Stimulated activated CD8-positive, alpha-beta memory T cell treated with anti-CD3 and anti-CD28 coated beads, Interleukin-15, amount 100 ng/mL, for 24 hours (primary cell): Measurements from ENCODE around the gene LHX6.

ENCODE experiments used
- DNase-seq: peaks from one replicate; pipeline ENCODE4 v3.0.0-alpha.2; 2020; ENCODE audit warnings: low read depth

LHX6 gene

DNA sequence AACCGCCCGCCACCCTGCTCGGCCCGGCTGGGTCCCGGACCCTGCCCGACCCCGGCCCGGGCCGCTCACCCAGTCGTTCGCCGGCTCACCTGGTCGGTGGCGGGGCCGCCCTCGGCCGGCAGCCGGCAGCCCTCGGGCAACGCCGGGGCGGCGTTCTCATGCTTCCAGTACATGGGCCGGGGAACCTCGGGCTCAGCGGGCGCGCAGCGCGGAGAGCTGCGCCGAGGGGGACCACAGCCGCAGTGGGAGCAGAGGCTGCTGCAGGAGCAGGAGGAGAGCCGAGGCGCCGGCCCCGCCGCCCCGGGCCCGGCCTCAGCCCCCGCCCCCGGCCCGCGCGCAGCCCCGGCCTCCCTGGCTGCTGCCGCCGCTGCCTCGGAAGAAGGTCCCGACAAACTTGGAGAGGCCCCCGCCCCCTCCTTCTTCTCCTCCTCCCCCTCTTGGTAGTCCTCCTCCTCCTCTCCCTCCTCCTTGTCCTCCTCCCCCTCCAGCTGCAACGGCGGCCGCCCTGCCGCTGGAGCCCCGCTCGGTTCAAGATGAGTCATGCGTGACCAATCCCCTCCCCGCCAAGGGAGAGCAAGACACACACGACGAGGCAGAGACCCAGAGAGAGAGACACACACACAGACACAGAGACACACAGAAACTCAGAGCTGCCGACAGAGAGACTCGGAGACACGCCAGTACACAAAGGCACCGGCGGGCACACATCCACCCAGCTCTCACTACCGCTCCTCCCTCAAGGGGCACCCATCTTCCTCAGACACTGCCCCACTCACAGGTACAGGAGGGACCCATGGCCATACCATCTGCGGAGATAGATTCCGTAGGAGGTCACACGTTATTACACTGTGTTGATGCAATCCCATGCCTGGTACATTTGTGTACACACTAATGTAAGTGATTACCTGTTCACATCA, at the start of gene LHX6:
LHX6 (minus strand) TSS at position 390 of the 917 bp plus-strand sequence; CDS start at position 173, 217 bp downstream.
- no peak for DNase-seq

DNA sequence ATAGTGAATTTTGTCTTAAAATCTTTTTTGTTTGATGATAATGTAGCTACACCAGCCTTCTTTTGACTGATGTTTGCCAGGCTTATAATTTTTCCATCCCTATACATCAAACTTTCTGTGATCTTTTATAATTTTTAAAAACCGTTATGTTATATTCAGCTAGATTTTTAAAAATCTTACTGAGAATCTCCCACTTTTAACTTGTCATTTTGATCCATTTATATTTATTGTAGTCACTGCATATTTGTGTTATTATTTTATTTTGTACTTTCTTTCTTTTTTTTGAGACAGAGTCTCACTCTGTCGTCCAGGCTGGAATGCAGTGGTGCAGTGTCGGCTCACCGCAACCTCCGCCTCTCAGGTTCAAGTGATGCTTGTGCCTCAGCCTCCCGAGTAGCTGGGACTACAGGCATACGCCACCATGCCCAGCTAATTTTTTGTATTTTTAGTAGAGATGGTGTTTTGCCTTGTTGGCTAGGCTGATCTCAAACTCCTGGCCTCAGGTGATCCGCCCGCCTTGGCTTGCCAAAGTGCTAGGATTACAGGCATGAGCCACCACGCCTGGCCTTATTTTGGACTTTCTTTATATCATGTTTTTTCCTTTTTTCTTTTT, 48.6 kb upstream of the LHX6 start:
- DNase-seq, result no peak

DNA sequence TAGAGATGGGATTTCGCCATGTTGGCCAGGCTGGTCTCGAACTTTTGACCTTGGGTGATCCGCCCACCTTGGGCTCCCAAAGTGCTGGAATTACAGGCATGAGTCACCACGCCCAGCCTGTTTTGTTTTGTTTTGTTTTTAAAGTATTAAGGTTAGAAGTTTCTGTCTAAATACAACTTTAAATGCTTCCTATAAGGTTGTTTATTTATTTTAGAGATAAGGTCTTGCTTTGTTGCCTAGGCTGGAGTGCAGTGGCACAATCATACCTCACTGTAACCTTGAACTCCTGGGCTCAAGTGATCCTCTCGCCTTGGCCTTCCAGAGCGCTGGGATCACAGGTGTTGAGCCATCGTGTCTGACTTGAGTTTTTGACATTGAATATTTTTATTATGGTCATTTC, 47.3 kb upstream of the LHX6 start:
- DNase-seq, result no peak

DNA sequence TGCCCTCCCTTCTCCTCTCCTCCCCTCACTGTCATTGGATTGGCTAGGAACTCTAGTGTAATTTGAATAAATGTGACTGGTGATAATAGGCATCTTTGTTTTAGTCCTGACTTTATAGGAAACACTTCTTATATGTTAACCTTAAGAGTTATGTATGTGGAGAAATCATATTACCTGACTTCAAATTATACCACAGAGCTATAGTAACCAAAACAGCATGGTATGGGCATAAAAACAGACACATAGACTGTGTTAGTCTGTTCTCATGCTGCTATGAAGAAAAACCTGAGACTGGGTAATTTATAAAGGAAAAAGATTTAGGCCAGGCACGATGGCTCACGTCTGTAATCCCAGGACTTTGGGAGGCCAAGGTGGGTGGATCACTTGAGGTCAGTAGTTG, 45.3 kb upstream of the LHX6 start:
- no peak for DNase-seq

DNA sequence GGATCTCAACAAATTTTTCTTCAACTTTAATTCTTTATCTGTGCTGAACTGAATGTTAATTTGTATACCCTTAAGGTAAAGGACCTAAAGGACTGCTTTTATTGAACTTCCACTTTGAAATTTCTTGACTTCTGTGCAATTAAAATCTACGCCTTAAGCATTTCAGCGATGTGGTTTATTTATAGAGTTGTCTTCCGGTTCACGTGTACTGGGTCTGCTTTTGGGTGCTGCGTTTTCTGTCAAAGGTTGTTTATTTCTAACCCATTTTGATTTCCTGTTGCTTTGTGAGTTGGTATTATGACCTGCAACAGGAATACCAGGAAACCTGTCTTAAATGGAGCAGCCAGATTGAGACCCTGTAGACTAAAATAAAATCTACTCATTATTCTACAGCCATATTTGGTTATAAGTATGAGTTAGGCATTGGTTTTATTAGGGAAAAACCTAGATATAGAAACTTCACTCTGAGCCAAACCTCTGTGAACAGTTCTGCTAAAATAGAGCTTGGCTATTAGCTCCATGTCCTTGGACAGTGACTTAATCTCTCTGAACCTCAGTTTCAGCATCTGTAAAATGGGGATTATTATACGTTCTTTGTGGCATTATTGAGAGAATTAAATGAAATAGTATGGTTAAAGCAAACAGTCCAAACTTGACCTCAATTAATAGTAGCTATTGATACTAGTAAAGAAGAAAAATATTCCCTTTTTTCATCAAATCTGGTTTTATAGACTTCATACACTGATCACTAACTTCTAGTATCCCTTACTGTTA, 39.5 kb upstream of the LHX6 start:
- no peak for DNase-seq

DNA sequence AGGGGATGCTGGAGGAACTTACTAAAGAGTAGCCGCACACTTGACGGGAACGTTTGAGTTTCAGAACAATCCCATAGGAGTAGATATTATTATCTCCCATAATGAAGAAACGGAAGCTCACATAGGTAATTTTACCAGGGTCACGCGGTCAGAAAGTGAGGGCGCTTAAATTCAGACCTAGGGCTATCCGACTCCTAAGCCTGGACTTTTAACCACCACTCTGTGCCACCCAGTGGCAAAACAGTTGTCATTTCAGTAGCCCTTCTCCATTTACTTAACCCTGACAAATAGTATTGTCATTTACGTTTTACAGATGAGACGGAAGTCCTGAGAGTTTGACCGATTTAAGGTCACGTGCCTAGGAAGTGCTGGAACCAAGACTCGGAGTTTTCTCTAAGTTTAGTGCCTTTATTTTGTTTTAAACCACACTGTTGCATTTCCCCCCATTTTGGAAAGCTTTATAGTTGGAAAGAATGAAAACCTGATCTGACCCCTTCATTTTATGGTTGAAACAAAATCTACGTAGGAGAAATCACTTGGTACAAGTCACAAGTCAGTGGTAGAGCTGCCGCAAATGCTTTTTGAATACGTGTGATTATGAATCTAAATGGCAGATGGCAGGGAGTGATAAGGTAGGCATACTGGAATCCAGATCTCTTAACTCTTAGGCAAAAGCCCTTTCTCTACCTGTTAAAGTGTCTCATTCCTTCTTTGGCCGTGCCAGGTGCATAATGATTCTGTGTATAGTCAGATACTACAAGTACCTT, 36.6 kb upstream of the LHX6 start:
- peak; percentile 5 for DNase-seq

DNA sequence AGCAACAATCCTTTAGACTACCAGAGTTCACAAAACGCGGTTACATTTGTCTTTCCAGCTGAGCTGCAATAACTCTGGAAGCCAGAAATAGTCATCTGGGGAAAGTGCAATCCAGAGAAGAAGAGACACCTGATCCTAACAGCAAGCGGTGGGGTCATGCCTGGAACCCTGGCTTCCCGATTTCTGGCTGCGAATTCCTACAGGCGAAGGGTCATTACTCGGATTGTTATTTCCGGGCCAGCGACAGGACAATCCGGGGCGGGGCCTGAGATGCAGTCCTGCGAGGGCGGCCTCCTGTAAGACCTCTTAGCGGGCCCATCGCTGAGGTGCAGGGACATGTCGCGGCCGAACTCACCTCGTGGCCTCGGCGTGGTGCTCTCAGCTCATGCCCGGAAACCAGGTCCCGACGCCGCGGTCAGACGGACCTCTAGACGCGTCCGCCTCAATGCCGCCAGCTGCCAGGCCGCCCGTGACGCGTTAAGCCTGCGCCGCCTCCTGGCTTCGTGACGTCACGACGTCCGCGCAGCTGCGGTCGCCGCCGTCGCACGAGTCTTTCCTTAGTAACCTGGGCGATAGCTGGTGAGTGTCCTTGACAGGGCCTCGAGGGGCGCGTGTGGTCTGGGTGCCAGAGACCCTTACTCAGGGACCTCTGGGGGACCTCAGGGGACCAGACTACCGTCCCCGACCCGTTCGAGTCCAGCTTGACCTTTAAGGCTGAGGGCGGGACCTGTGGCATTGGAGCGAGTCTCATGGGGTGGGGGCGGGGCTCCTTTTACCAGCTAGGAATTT, 35.8 kb upstream of the LHX6 start, which contains the start of the genes MRRF and RBM18:
MRRF (plus strand) TSS at position 523 of the 789 bp plus-strand sequence. CDS start 6,010 bp downstream, outside the sequence.
RBM18 (minus strand) TSS at position 481 of the 789 bp plus-strand sequence. CDS start 3,348 bp downstream, outside the sequence.
- peak; percentile 91 for DNase-seq

DNA sequence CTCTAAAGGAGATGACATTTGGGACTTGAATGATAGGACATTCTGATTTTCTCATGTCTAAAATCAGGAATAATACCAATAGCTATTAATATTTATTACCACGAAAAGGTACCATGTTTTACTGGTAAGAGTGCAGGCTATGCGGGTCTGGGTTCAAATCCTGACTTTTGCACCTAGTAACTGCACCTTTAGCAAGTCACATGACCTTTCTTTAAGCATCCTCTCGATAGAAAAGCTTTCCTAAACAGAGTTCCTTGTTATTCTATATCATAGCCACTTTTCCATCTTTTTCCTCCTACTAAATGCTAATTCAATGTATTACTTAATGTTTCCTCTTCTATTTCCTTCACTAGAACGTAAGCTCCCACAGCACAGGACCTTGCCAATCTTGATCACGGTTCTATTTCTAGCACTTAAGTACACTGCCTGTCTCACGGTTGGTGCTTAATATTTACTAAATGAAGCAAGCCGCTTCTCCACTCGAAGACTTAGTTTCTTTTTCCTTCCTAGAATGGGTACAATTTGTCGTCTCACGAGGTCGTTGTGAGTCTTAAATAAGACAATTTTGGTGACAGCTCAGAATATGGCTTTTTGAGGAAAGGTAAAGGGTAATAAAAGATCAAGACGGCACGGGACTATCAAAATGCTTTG, 35.1 kb upstream of the LHX6 start:
- DNase-seq, result no peak

DNA sequence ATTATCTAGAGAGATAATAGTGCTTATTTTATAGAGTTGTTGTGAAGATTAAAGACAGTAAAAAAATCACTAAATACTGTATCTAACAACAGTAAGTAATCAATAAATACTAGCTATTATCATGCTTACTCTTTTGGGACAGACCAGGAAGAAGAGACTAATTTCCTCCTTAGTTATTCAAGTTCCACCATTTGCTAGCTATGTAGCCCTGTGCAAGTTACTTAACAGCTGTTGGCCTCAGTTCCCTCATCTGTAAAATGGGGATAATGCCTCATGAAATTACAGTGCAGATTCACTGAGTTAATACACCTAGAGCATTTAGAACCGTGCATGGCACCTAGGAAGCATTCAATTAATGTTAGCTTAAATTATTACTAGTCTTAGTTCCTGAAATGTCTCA, 33.3 kb upstream of the LHX6 start:
- DNase-seq, result no peak

DNA sequence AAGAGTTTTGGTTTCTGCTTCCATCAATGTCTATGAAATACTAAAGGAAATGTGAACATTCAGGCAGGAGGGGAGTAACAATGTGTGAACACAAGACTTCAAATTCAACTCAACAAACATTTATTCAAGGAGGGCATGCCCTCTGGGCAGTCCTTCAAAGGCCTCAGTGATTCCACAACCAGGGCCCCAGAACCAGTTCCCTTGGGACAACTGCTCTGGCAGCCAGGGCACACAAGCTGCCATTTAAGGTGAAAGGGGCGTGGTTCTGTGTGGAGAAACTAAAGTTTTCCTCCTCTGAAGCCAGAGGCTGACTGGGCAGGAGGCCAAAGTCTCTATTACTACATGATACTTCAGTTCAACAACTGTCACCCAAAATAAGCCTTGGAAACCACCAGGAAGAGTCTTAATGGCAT, 32.7 kb upstream of the LHX6 start:
- DNase-seq, result no peak

DNA sequence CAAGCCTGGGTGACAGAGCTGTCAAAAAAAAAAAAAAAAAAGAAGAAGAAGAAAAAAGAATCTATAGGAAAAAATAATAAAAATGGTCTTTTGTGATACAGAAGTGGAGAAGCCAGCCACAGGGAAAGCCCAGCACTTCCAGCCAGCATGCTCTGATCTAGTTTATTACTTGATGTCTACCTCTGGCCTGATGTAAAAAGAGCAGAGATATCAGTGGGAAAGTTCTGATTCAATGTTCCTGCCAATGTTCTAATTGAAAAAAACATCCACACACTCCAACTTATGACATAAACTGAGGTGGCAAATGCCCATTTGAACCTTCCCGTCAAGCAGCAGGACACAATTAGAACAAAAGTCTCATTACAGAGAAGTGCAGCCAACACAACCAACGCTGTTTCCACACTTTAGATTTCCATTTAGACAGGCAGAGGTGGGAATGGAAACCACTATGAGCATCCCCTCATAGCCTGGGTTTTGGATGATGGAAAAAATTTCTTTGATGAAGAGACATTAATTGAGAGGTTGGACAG, 30.2 kb upstream of the LHX6 start:
- DNase-seq, result no peak

DNA sequence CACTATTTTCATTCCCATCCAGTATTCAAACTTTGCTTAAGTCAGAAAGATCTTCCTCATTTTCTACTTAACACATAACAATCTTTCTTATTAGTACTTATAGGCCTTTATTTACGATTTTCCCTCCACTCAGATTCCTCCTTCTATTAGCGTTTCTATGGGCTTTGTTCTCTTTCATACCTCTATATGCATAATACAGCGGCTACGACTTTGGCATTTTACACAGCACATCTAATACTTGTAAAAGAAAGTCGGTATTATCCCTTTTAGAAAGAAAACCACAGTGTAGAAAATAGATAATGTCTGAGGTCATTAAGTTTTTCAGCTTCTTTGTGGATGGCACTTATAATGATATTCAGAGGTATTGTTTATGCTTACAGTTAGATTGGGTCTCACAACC, 27.4 kb upstream of the LHX6 start:
- DNase-seq, result no peak

DNA sequence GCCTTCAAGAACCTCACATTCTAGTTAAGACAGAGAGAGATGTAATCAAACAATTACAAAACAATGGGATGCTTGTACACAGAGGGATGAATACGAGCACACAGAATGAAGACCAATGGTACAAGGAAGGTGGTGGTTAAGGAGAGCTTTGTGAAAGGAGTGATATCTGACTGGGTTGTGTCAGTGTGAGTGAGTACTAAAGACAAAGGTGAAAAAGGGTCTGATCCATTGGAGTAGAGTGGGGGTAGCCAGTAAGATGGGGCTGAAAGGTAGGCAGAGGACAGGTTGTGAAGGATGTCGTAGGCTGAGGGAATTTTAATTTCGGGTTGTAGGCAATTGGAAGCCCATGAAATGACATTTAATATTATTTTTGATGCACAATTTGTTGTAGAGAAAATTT, 26.0 kb upstream of the LHX6 start:
- no peak for DNase-seq

DNA sequence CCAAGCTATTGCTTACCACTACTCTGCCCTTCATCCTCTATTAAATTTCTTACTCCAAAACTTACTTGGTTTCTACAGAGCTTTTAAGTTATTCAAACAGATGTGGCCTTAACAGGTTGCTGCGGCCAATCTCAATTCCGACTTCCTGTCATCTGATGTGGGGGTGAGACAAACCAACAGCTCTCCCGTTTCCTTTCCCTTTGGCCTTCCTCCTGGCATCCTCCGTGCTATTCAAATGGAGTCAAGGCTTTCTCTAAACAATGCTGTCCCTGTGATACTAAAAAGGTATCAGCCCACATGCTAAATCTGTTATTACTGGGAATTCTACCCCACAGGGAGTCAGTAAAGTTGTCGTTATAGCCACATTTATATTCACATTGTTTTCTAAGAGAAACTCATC, 24.0 kb upstream of the LHX6 start:
- no peak for DNase-seq

DNA sequence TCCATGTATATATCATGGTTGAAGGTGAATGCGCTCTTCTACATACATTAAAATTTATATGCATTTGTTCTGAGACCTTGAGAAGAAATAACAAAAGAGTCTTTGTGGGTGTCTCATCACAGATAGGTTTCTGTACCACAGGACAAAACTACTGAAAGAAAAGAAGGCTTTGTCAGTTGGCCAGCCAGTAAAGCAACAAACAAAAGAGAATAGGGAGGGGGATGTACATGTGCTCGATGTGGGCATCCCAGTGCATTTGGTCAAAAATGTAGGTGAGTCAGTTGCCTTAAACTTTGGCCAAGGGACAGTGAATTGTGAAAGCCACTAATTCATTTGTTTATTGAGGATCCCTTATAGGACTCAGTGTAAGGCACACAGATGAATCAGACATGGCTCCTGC, 22.6 kb upstream of the LHX6 start:
- DNase-seq, result no peak

DNA sequence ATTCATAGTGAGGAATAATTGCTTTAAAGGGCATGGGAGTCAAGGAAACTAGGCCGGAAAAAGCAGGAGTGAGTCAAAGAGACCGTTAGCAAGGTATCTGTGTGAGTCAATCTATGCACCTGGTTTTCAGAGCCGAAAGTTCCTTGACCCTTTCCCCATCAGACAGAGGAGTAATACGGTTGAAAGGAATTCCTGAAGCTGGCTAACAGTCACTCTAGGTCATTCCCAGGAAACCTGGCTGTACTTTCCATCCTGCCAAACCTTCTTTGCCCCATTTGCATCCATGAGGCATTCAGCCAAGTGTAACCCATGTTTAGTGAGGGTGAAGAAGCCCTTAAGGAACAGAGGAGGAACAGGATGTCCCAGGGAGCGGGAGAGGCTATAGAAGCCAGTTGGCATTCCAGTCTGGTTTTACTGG, 19.7 kb upstream of the LHX6 start:
- DNase-seq, result no peak

DNA sequence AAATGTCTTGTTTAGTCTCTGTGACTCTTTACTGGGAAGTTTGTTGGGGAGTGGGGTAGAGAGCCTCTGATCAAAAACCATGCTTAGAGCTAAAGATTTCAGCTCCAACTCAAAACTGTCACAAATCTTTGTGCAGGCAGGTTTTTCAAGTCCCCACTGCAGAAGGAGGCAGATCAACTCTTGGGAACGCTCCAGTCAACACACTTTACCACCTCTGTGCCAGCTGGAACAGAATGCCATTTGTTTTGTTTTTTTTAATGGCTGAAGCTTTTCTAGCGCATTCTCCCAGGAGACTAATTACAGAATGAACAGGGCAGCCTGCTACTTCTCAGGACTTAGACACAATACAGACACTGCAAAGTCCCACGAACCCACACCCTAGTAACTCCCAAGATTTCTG, 17.9 kb upstream of the LHX6 start:
- no peak for DNase-seq

DNA sequence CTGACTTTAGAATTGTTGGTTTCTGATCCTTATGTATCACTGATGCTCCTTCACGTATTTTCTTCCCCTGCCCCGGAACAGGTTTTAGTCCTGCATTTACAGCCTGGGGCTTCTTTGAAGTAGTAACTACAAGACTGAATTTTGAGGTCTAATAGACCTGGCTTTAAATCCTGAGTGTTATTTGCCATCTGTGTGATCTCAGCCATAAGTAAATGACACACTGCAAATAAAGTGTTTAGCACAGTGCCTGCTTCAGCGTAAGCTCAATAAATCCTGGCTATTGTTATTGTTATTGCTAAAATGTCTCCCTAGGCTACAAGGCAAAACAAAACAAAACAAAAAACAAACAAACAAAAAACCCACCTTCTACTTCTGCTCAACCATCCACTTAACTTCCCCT, 15.6 kb upstream of the LHX6 start:
- DNase-seq, result no peak

DNA sequence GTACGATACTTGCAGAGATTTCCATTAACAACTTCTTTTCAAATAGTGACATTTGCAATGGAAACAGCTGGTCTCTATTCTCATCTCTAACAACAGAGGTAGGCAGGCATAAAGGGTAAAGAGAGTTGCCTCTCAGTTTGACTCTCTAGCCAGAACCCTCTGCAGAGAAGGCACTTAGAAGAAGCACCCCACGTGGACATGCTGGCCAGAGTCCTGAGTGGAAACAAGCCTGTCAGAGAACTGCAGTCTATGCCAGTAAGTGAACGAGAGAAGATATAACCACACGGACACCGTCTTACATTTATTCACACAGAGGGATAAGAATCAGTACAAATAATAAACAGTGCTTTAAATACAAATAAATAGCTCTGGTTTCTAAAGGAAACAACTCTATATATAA, 11.0 kb upstream of the LHX6 start:
- no peak for DNase-seq

DNA sequence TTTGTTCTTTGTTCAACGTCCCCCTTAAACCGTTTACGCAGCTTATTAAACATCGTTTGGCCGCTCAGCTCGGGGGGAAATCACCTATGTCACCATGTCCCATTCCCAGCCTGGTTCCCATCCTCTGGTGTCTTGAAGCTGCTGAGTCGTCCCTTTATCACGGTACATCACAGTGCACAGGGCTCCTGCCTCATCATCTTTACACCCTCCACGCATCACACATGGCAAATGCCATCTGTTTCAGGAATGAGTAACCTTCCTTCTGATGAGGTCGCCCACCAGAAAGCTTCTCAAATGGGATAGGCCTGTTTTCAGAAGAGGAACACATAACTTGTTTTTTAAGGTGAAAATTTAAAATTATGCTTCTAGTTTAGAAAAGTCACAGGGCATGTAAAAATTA, 7.9 kb upstream of the LHX6 start:
- no peak for DNase-seq
